H4 (cell line): ENCODE data around the gene PDGFC. TPM values are rescaled to one million over a fixed set of nuclear protein-coding genes. Genes with fewer than 3 reads are reported as not detected.
A peak's percentile ranks its signal among the peaks of the same experiment; 100 is the strongest.
"Not testable (repeated sequence)": the region's sequence is repeated elsewhere in the genome, so short reads cannot be mapped to it uniquely, and the experiment has no call there.

ENCODE experiments used
- DNase-seq: peaks from one replicate; pipeline ENCODE4 v3.0.0-alpha.2; 2015; ENCODE audit warnings: low spot score
- total RNA-seq: library from RNA; depleted of rRNA; stranded (reverse); fragments of >200 nt; shearing (Covaris generic); gene quantifications from 2 replicates; pipeline ENCODE4 v1.2.3, GENCODE V29; 2014

PDGFC gene
- total RNA-seq, 1 experiment from 2014 or later, result 22.5 TPM

DNA sequence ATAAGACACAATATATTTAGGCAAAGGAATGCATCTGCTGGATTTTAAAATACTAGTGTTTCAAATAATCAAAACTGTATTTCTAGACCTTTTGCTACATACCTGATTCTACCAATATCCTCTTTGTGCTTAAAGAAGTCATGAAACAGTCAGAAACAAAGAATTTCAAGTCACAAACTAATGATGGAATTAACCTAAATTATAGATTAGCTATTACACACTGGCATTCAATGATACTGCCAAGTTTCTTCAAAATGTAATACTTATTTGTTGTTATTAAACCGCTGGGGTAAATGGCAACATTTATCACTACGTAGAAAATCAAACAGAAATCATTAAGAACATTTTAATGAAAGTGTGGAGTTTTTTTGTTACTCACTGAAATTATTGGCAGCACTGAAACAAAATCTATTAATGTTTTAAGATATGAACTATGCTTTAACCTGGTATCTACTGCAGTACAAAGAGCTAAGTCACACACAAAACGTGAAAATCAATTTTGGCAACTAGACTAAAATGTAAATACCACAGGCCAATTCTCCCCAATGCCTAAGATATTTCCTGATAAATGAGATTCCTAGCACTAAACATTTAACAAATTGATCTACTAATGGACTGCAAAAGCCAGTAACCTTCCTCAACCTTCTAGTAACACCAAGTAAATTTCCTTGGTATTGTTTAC lies 19.4 kb downstream of the PDGFC start:
- no peak for DNase-seq

DNA sequence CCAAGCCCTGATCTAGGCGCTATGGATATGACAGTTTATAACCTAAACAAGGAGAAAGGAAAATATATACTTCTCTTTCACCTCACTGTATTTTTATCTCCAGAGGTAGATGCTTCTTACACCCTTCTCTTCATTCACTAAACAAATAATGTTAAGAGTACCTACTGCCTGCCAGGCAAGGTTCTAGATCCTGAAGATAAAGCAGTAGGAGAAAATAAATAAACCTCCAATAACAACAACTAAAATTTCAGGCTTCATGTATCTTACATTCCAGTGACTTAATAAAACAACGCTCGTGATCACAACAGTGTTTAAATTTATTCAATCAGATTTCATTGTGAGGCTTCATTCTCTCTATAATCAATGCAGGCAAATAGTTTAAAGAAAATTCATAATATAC lies 20.7 kb downstream of the PDGFC start:
- DNase-seq, result no peak

DNA sequence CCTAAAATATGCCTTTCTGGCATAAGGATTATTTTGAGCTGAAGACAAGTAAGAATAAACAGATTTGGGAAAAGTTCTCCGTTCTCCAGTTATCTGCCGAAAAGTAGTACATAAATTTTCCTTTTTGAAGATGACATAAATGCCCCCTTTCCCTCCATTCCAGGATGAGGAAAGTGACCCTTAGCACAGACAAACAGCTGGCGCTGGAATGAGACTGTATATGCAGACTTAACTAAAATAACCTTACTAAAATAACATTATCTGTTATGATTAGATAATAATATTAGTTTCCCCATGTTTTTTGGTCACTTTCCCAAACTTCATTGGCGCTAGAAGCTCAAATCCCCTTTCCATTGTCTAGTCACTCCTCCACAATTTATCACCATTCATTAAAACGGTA lies 21.5 kb downstream of the PDGFC start:
- DNase-seq, result no peak

DNA sequence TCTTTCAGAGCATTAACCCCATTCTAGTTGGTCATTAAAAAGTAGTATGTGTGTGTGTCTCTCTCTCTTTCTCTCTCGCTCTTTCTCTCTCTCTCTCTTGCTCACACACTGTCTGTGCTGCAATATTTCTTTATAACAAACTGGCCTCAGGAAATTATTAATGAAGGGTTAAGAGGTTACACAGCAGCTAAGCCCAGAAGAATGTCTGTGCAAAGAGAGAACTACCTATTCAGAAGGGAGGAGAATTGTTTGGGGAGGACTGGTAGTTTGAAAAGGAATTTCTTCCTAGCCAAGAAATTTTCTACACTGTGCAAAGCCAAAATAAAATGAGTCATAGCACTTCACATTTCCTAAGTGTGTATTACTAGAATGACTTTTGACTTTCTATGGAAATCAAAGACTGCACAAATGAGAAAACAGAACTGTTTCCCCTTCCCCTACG lies 22.2 kb downstream of the PDGFC start:
- peak; percentile 39 for DNase-seq

GRCh38 chr4:156948738-156949137 lies 22.9 kb downstream of the PDGFC start:
- DNase-seq, result no peak

DNA sequence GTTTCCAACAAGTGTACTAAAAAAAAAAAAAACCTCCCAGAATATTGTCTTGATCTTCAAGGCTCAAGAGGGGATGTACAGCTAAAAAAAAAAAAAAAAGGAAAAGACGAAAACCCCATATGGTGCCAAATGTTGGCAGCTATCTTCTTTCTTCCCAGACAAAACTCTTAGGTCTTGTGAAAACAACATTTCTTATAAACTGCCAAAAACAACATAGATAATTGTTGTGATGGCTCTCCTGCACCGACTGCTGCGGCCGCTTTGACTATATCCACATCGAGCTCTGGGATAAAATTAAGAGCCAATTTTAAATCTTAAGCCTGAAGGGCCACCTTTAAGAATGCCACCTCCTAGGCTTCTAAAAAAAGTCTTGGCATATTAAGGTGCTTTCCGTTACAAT lies 23.5 kb downstream of the PDGFC start:
- no peak for DNase-seq

GRCh38 chr4:156946516-156947424 lies 24.8 kb downstream of the PDGFC start:
- peak; percentile 58 for DNase-seq

GRCh38 chr4:156945532-156945931 lies 26.1 kb downstream of the PDGFC start:
- no peak for DNase-seq

- DNase-seq, result no peak
Observed at GRCh38 chr4:156942991-156943390, 28.6 kb downstream of the PDGFC start.

DNA sequence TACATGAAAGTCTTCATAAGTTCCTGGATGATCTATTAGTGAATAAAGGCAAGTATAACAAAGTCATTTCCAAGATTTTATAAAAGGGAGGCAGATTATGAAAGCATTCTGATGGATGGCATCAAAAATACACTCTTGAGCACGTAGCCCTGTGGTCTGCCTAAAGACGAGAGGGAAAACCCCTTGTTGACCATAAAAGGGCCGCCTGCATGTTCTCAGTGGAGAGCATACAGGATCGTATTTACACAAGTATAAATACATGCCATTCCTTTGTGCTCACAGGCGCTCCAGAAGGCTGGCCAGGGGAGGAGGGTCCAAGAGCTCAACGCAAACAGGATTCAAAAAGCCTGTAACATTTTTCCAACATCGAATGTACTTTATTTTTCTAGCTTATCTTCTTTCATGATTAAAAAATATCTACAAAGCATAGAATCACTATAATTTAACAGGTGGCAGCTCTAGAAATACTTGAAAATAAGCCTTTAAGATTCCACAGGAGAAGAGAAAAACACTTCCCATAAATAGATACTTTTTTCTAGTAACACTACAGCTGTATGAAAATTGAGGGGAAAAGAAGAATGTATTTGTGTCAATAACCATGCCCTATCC lies 29.6 kb downstream of the PDGFC start:
- DNase-seq, result peak; percentile 83

DNA sequence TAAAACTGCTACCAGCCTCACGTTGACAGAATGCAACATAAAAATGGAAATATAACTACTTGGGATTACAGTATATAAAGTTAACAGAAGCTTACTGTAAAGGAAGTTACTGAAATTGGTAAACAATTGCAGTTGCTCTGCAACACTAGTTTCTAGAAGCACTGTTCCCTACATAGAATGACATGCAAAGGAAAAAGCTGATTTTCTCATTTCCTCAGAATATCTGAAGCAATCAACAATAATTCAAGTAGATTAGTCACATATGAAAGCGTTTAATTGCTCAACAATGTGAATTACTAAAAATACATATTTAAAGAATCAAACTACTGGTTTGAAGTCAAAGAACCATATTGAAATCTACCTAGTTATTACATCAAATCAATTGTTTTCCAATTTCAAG lies 31.8 kb downstream of the PDGFC start:
- DNase-seq, result no peak

- DNase-seq, result no peak
Observed at GRCh38 chr4:156939139-156939538, 32.5 kb downstream of the PDGFC start.

DNA sequence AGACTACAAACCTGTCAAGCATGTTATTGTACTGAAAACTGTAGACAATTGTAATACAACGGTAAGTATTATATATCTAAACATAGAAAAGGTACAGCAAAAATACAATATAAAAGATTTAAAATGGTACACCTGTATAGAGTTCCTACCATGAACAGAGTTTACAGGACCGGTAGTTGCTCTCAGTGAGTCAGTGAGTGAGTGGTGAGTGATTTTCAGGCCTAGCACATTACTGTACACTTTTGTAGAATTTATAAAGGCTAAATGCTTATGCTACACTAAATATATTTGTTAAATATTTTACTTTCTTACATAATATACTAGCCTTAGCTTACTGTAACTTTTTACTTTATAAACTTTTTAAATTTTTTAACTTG lies 37.4 kb downstream of the PDGFC start:
- no peak for DNase-seq

- peak; percentile 20 for DNase-seq
Observed at GRCh38 chr4:156933633-156934258, 37.9 kb downstream of the PDGFC start.

DNA sequence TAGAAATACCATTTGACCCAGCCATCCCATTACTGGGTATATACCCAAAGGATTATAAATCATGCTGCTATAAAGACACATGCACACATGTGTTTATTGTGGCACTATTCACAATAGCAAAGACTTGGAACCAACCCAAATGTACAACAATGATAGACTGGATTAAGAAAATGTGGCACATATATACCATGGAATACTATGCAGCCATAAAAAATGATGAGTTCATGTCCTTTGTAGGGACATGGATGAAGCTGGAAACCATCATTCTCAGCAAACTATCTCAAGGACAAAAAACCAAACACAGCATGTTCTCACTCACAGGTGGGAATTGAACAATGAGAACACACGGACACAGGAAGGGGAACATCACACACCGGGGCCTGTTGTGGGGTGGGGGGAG lies 39.2 kb downstream of the PDGFC start:
- DNase-seq, result not testable (repeated sequence)

- peak; percentile 67 for DNase-seq
Observed at GRCh38 chr4:156931267-156931666, 40.3 kb downstream of the PDGFC start.

- DNase-seq, result no peak
Observed at GRCh38 chr4:156929386-156930105, 42.1 kb downstream of the PDGFC start.

GRCh38 chr4:156924774-156925315 lies 46.8 kb downstream of the PDGFC start:
- DNase-seq, result no peak

GRCh38 chr4:156923525-156923924 lies 48.1 kb downstream of the PDGFC start:
- DNase-seq, result no peak

DNA sequence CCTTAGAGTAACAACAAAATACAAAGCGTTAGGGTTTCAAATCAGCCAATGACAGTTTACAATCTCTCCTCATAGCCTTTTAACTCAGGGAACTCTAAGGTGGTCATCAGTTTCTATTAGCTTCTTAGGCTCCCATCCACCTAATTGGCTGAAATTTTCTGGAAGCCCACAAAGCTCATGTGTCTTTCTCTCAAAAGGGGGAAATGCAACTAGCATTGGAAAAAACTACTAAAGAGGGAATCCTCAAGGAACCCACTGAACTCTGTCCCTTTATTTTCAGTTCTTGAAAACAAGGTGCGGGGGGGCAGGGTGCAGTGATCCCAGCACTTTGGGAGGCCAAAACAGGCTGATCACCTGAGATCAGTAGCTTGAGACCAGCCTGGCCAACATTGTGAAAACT lies 56.4 kb downstream of the PDGFC start:
- no peak for DNase-seq

- DNase-seq, result no peak
Observed at GRCh38 chr4:156913234-156913633, 58.4 kb downstream of the PDGFC start.
